SU-DHL-6 (cell line): ENCODE measurements around the gene RTN4.
"Not testable (repeated sequence)": the region's sequence is repeated elsewhere in the genome, so short reads cannot be mapped to it uniquely, and the experiment has no call there.

ENCODE experiments used
- H2AFZ ChIP-seq: fragments of 200-600 bp; sonication (generic); 2 replicates; pipeline ENCODE4 v1.6.1; 2014; ENCODE audit warnings: low read depth, mild to moderate bottlenecking, moderate library complexity, mixed read lengths, antibody characterized with exemption, low read length; ENCODE audit not compliant: severe bottlenecking
- H3F3A ChIP-seq: fragments of 200-600 bp; shearing (Covaris generic); 2 replicates; pipeline ENCODE4 v1.6.0; 2016; ENCODE audit warnings: antibody characterized with exemption, mild to moderate bottlenecking; ENCODE audit not compliant: insufficient read depth
- H3K27ac ChIP-seq: fragments of 200-600 bp; sonication (generic); 2 replicates; pipeline ENCODE4 v1.5.1; 2016; ENCODE audit warnings: low read depth, mild to moderate bottlenecking, low read length, moderate library complexity, mixed read lengths
- H3K27me3 ChIP-seq: fragments of 200-600 bp; sonication (generic), shearing (Covaris generic); 2 replicates; pipeline ENCODE4 v1.6.0; 2014; ENCODE audit warnings: mild to moderate bottlenecking, low read length
- H3K36me3 ChIP-seq: fragments of 200-600 bp; sonication (generic); 2 replicates; pipeline ENCODE4 v1.6.1; 2014; ENCODE audit warnings: mild to moderate bottlenecking, low read length, mixed read lengths
- H3K4me2 ChIP-seq: fragments of 300-600, 200-600 bp; shearing (Covaris generic), sonication (generic); 2 replicates; pipeline ENCODE4 v1.6.0; 2014; ENCODE audit warnings: low read length, low read depth, mild to moderate bottlenecking; ENCODE audit not compliant: poor library complexity, severe bottlenecking
- H3K4me3 ChIP-seq: fragments of 200-600 bp; sonication (generic); 2 replicates; pipeline ENCODE4 v1.5.1; 2014; ENCODE audit warnings: antibody characterized with exemption, low read length, mild to moderate bottlenecking, mixed read lengths; ENCODE audit not compliant: insufficient read depth, poor library complexity, severe bottlenecking
- H3K79me2 ChIP-seq: fragments of 200-600 bp; sonication (generic); 2 replicates; pipeline ENCODE4 v1.6.1; 2014; ENCODE audit warnings: mild to moderate bottlenecking, low read length, moderate library complexity; ENCODE audit not compliant: insufficient read depth
- H3K9ac ChIP-seq: fragments of 200-600 bp; sonication (generic); 2 replicates; pipeline ENCODE4 v1.7.0; 2014; ENCODE audit warnings: mild to moderate bottlenecking, low read length
- H3K9me2 ChIP-seq: fragments of 200-600 bp; sonication (generic); replicated peaks from 2 replicates; pipeline ENCODE4 v1.6.1; 2014; ENCODE audit warnings: low read length; ENCODE audit not compliant: insufficient read depth
- H3K9me3 ChIP-seq: fragments of 200-600 bp; sonication (generic); 2 replicates; pipeline ENCODE4 v1.6.1; 2014; ENCODE audit warnings: low read length, mixed read lengths; ENCODE audit not compliant: insufficient read depth
- H4K20me1 ChIP-seq: fragments of 200-600 bp; sonication (generic); 2 replicates; pipeline ENCODE4 v1.6.1; 2014; ENCODE audit warnings: low read depth, mild to moderate bottlenecking, antibody characterized with exemption, low read length, moderate library complexity, mixed read lengths
- EZH2phosphoT487 ChIP-seq: fragments of 200-600 bp; sonication (generic), shearing (Covaris generic); conservative IDR thresholded peaks from 2 replicates; pipeline ENCODE4 v1.6.1; 2018; ENCODE audit warnings: mild to moderate bottlenecking, antibody characterized with exemption, low read length, moderate library complexity, mixed read lengths
- TF ChIP-seq, protein P1 (sequence below): fragments of 200-600 bp; sonication (generic); IDR thresholded peaks from one replicate; pipeline ENCODE4 v1.5.1; 2017; ENCODE audit warnings: antibody characterized with exemption, mild to moderate bottlenecking, low read length, moderate library complexity; ENCODE audit not compliant: insufficient read depth, poor library complexity, severe bottlenecking

Gene RTN4

DNA sequence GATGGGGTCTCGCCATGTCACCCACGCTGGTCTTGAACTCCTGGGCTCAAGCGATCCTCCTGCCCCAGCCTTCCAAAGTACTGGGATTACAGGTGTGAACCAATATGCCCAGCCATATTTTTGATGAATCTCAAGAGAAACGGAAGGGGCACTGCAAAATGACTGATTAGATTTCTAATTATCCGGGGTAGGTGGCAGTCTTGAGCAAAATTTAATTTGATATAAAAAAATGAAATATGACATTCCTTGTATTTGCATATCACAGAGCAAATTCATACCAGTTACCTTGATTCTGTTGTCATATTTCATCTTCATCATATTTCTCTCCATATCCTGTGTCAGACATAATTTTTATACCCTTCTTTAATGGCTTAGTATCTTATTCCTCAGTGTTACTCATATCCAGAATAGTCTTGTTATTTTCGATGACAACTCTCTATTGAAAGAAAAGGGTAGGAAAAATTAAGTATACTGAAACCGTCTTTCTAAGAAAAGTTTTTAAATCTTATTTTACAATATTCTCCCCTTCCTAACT, 30.0 kb upstream of the RTN4 start:
- H3K9me3 ChIP-seq: no peaks in the 10 kb centered on the region

DNA sequence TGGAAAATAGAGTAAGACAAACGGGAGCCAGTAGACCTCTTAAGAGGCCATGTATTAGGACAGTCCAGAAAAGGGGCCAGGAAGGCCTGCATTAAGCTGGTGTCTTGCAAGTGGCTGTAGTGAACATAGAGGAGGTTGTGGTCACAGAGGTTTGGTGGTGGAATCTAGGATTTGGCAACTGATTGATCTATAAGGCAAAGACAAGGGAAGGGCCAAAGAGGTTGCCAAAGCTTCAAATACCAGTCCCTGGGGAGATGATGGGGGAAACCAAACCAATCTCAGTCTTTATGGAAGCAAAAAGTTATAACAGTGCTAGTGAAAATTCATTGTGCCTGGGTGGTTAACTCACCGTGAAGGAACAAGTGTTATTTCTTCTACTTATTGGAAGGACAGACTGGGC, 28.7 kb upstream of the RTN4 start:
- no peak overlapping the region for H3K27ac ChIP-seq
- no peak overlapping the region for H3K9ac ChIP-seq
- no peaks in the 10 kb centered on the region for H3F3A ChIP-seq
- no peaks in the 10 kb centered on the region for H3K9me2 ChIP-seq
- no peaks in the 10 kb centered on the region for H3K79me2 ChIP-seq
- no peak overlapping the region for H2AFZ ChIP-seq
- no peaks in the 10 kb centered on the region for H4K20me1 ChIP-seq
- no peak for TF ChIP-seq EZH2phosphoT487
- TF ChIP-seq, protein P1, sequence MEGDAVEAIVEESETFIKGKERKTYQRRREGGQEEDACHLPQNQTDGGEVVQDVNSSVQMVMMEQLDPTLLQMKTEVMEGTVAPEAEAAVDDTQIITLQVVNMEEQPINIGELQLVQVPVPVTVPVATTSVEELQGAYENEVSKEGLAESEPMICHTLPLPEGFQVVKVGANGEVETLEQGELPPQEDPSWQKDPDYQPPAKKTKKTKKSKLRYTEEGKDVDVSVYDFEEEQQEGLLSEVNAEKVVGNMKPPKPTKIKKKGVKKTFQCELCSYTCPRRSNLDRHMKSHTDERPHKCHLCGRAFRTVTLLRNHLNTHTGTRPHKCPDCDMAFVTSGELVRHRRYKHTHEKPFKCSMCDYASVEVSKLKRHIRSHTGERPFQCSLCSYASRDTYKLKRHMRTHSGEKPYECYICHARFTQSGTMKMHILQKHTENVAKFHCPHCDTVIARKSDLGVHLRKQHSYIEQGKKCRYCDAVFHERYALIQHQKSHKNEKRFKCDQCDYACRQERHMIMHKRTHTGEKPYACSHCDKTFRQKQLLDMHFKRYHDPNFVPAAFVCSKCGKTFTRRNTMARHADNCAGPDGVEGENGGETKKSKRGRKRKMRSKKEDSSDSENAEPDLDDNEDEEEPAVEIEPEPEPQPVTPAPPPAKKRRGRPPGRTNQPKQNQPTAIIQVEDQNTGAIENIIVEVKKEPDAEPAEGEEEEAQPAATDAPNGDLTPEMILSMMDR: no peak
- no peak overlapping the region for H3K4me2 ChIP-seq
- H3K9me3 ChIP-seq: no peaks in the 10 kb centered on the region
- H3K27me3 ChIP-seq: no peaks in the 10 kb centered on the region
- no peaks in the 10 kb centered on the region for H3K36me3 ChIP-seq
- H3K4me3 ChIP-seq: no peak overlapping the region

More for the DNA sequence above, 30.0 kb upstream of the RTN4 start:
- TF ChIP-seq, protein P1: no peak
- no peaks in the 10 kb centered on the region for H3K36me3 ChIP-seq
- no peak overlapping the region for H3K4me2 ChIP-seq
- no peak overlapping the region for H3K9ac ChIP-seq
- no peaks in the 10 kb centered on the region for H3K27me3 ChIP-seq
- no peak overlapping the region for H3K27ac ChIP-seq
- no peak overlapping the region for H3K4me3 ChIP-seq
- H4K20me1 ChIP-seq: no peaks in the 10 kb centered on the region
- H3K9me2 ChIP-seq: no peaks in the 10 kb centered on the region
- H3K79me2 ChIP-seq: no peaks in the 10 kb centered on the region
- no peak overlapping the region for H2AFZ ChIP-seq
- no peaks in the 10 kb centered on the region for H3F3A ChIP-seq

DNA sequence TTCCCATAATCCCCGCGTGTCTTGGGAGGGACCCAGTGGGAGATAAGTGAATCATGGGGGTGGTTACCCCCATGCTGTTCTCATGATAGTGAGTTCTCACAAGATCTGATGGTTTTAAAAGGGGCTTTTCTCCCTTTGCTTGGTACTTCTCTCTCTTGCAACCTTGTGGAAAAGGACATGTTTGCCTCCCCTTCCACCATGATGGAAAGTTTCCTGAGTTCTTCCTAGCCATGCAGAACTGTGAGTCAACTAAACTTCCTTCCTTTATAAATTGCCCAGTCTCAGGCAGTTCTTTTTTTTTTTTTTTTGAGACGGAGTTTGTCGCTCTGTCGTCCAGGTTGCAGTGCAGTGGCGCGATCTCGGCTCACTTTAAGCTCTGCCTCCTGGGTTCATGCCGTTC, 26.5 kb upstream of the RTN4 start:
- H2AFZ ChIP-seq: no peak overlapping the region
- no peaks in the 10 kb centered on the region for H3K79me2 ChIP-seq
- H3K27me3 ChIP-seq: no peaks in the 10 kb centered on the region

DNA sequence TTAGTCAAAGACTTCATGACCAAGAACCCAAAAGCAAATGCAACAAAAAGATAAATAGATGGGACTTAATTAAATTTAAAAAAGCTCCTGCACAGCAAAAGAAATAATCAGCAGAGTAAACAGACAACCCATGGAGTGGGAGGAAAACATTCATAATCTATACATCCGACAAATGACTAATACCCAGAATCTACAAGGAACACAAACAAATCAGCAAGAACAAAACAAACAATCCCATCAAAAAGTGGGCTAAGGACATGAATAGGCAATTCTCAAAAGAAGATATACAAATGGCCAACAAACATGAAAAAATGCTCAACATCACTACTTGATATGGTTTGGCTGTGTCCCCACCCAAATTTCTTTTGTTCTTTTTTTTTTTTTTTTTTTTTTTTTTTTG, 25.8 kb upstream of the RTN4 start:
- not testable (repeated sequence) for H3K9me2 ChIP-seq, H3F3A ChIP-seq, H3K9ac ChIP-seq, H3K36me3 ChIP-seq, H3K27me3 ChIP-seq, H3K27ac ChIP-seq, H3K79me2 ChIP-seq, H3K4me2 ChIP-seq, H3K4me3 ChIP-seq, H3K9me3 ChIP-seq, H2AFZ ChIP-seq, H4K20me1 ChIP-seq

More for the DNA sequence above, 26.5 kb upstream of the RTN4 start:
- Histone ChIP-seq H3K4me2 (no peak overlapping the region), H3K9ac (no peak overlapping the region), H3K4me3 (no peak overlapping the region), H3K36me3 (no peaks in the 10 kb centered on the region), H3K9me2 (no peaks in the 10 kb centered on the region), H3K9me3 (no peaks in the 10 kb centered on the region), H3F3A (no peaks in the 10 kb centered on the region), H3K27ac (no peak overlapping the region), H4K20me1 (no peaks in the 10 kb centered on the region)
- TF ChIP-seq, protein P1: no peak
- no peak for TF ChIP-seq EZH2phosphoT487
